MCF 10A (cell line): ENCODE results near the gene KIF9. TPM values are rescaled to one million over a fixed set of nuclear protein-coding genes. Genes with fewer than 3 reads are reported as not detected.
"Not testable (repeated sequence)": the region's sequence is repeated elsewhere in the genome, so short reads cannot be mapped to it uniquely, and the experiment has no call there.

Source experiments
- BruUV-seq: library from RNA; stranded (reverse); fragments of 400-500 nt; replicated peaks from 2 replicates; lab custom pipeline; 2021; lab: Mats Ljungman, UMichigan
- CTCF ChIA-PET: fragments of 300-600 bp; sonication (Branson Sonifier 250); formaldehyde crosslinking; extraction: SDS; loops from one replicate; lab custom pipeline; 2021; ENCODE audit warnings: antibody characterized with exemption, inconsistent platforms; lab: Yijun Ruan, JAX
- POLR2A ChIA-PET: fragments of 300-600, 350-650 bp; sonication (Branson Sonifier 250); formaldehyde crosslinking; extraction: SDS; loops from one replicate; lab custom pipeline; 2020; ENCODE audit warnings: antibody characterized with exemption, inconsistent platforms; lab: Yijun Ruan, JAX
- DNase-seq: peaks from one replicate; pipeline ENCODE4 v3.0.0-alpha.2; 2018; ENCODE audit not compliant: unreplicated experiment
- H3K27ac Mint-ChIP-seq: one replicate; pipeline ENCODE4 v1.8.0; 2022; ENCODE audit warnings: mild to moderate bottlenecking, low read depth, mixed read lengths; ENCODE audit not compliant: unreplicated experiment
- H3K27me3 Mint-ChIP-seq: one replicate; pipeline ENCODE4 v1.8.0; 2022; ENCODE audit warnings: mixed read lengths; ENCODE audit not compliant: insufficient read depth, unreplicated experiment
- H3K36me3 Mint-ChIP-seq: one replicate; pipeline ENCODE4 v1.8.0; 2022; ENCODE audit warnings: mild to moderate bottlenecking, moderate library complexity, mixed read lengths; ENCODE audit not compliant: insufficient read depth, unreplicated experiment
- H3K4me1 Mint-ChIP-seq: one replicate; pipeline ENCODE4 v1.8.0; 2022; ENCODE audit warnings: mixed read lengths; ENCODE audit not compliant: insufficient read depth, unreplicated experiment
- H3K4me3 Mint-ChIP-seq: one replicate; pipeline ENCODE4 v1.8.0; 2022; ENCODE audit warnings: mild to moderate bottlenecking, moderate library complexity, mixed read lengths; ENCODE audit not compliant: unreplicated experiment
- H3K9me3 Mint-ChIP-seq: one replicate; pipeline ENCODE4 v1.8.0; 2022; ENCODE audit warnings: mixed read lengths; ENCODE audit not compliant: unreplicated experiment
- intact Hi-C: fragments of 100-400 bp; cut with micrococcal nuclease; formaldehyde crosslinking; loops from 2 replicates; pipeline ENCODE4 v1.14.1; 2022
- total RNA-seq: library from RNA; stranded (reverse); gene quantifications from 2 replicates; pipeline ENCODE4 v1.2.3, GENCODE V29; 2022
- TF ChIP-seq, protein P1 (sequence below): fragments of 200-600 bp; IDR thresholded peaks from one replicate; pipeline ENCODE4 v1.8.0; 2022; ENCODE audit warnings: antibody characterized with exemption, mild to moderate bottlenecking; ENCODE audit not compliant: unreplicated experiment

KIF9 gene
- total RNA-seq, 1 experiment from 2014 or later, result 9.5 TPM

DNA sequence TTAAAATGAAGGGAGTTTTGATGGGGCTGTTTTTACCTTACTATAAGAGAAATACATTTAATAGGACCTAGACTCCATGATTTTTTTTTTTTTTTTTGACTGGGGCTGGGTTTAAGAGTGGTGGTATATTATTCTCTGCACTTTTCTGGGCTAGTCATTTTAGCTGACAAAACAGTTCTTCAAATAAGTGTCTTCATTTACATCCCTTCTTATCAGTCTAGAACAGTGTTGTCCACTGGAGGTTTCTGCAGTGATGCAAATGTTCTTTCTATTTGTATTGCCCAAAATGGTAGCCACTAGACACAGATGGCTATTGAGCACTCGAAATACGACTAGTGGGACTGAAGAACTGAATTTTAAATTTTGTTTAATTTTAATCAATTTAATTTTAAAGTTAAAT, 37.4 kb upstream of the KIF9 start:
- H3K27ac Mint-ChIP-seq, result no peak overlapping the region
- no peak for DNase-seq
- H3K4me1 Mint-ChIP-seq, result peaks cover 33% of the 10 kb centered on the region
- POLR2A ChIA-PET, result interaction anchor here (1.7 kb wide), 1 partner anchor 37 kb away, joined by 5 read pairs; the partner anchor contains the start of genes KIF9 and KLHL18
- no TSS peak for BruUV-seq
- CTCF ChIA-PET, result no interaction called here
- H3K4me3 Mint-ChIP-seq, result no peak overlapping the region
- H3K36me3 Mint-ChIP-seq, result peaks cover 39% of the 10 kb centered on the region
- TF ChIP-seq, protein P1, sequence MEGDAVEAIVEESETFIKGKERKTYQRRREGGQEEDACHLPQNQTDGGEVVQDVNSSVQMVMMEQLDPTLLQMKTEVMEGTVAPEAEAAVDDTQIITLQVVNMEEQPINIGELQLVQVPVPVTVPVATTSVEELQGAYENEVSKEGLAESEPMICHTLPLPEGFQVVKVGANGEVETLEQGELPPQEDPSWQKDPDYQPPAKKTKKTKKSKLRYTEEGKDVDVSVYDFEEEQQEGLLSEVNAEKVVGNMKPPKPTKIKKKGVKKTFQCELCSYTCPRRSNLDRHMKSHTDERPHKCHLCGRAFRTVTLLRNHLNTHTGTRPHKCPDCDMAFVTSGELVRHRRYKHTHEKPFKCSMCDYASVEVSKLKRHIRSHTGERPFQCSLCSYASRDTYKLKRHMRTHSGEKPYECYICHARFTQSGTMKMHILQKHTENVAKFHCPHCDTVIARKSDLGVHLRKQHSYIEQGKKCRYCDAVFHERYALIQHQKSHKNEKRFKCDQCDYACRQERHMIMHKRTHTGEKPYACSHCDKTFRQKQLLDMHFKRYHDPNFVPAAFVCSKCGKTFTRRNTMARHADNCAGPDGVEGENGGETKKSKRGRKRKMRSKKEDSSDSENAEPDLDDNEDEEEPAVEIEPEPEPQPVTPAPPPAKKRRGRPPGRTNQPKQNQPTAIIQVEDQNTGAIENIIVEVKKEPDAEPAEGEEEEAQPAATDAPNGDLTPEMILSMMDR, result no peak
- no peaks in the 10 kb centered on the region for H3K27me3 Mint-ChIP-seq
- intact Hi-C loops, result loop anchor here (5.0 to 10.0 kb wide), 3 partner anchors 225 to 613 kb away; no protein-coding TSS in a partner anchor
- H3K9me3 Mint-ChIP-seq, result no peaks in the 10 kb centered on the region

DNA sequence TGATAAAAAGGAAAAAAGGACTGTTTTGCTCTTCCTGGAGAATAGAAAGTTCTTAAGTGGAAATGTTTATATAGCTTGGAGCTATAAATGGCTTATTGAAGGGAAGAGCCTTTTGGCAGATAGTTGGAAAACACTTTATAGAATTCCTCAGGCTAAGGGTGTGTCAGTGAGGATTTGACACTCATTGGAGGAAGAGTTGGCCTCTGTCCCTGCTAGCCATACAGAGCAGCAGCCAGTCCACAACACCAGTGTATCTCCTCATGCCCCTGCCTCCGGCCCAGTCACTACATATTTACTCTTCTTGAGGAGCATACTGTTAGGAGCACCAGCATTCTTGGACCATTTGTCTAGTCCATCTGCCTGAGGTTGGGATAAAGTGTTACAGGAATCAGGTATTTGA, 36.3 kb upstream of the KIF9 start:
- Mint-ChIP-seq H3K27ac (peak overlapping the region; percentile 33), H3K4me1 (peaks cover 40% of the 10 kb centered on the region), H3K36me3 (peaks cover 34% of the 10 kb centered on the region), H3K9me3 (no peaks in the 10 kb centered on the region), H3K27me3 (no peaks in the 10 kb centered on the region), H3K4me3 (no peak overlapping the region)
- ChIA-PET POLR2A (interaction anchor here (1.0 kb wide), 2 partner anchors 15 to 36 kb away, joined by 3 to 6 read pairs; partner anchors contain the start of genes KIF9 and KLHL18), CTCF (interaction anchor here (0.6 to 1.3 kb wide), 4 partner anchors 38 to 452 kb away, joined by 3 to 7 read pairs (median 4); no protein-coding TSS in a partner anchor)
- TF ChIP-seq, protein P1, result no peak
- intact Hi-C loops, result no loop called here
- no TSS peak for BruUV-seq
- DNase-seq, result no peak

DNA sequence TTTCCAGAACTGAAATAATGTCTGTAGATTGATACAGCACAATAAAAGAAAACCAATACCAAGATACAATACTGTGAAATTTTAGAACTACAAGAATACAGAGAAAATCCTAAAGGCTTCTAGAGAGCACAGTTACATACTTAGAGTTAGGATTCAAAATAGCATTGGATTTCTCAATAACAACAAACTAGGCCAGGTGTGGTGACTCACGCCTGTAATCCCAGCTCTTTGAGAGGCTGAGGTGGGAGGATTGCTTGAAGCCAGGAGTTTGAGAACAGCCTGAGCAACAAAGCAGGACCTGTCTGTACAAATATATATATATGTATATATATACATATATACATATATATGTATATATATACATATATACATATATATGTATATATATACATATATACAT, 33.6 kb upstream of the KIF9 start:
- H3K4me1 Mint-ChIP-seq, result peaks cover 31% of the 10 kb centered on the region
- H3K27ac Mint-ChIP-seq, BruUV-seq, intact Hi-C loops, H3K9me3 Mint-ChIP-seq, H3K4me3 Mint-ChIP-seq, H3K27me3 Mint-ChIP-seq, POLR2A ChIA-PET: not testable (repeated sequence)
- CTCF ChIA-PET, result interaction anchor here (0.6 to 0.7 kb wide), 3 partner anchors 8 to 367 kb away, joined by 3 to 6 read pairs (median 3); no protein-coding TSS in a partner anchor
- peaks cover 20% of the 10 kb centered on the region for H3K36me3 Mint-ChIP-seq
- peak; percentile 47 for DNase-seq

DNA sequence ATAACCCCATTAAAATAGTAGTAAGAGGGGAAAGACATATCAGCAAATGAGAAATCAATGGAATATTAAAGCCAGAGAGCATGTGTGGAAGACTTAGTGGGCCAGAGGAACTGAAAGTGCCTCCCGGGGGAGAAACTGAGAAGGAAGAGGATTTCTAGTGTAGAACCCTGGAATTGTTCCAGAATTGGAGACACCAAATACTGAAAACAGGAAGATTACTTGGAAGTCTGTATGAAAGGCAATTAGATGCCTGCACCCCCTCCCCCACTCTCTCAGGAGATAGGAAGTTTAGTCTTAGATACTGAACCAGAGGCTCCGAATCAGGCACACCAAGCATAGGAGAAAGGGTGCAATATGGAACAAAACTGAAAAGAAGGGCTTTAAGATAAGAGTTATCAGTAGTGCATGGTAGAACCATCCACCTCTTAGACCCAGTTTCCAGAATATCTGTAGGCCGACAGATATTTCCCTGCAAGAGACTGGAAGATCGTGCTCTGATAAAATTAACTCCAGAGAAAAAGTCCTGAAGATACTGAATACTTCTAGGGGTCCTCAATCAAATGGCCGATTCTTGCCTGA, 32.6 kb upstream of the KIF9 start:
- peaks cover 31% of the 10 kb centered on the region for H3K4me1 Mint-ChIP-seq
- CTCF ChIA-PET, result interaction anchor here (0.8 kb wide), 1 partner anchor 11 kb away, joined by 3 read pairs; no protein-coding TSS in a partner anchor
- H3K36me3 Mint-ChIP-seq, result peaks cover 10% of the 10 kb centered on the region
- TF ChIP-seq, protein P1, result no peak
- no peak for DNase-seq
- H3K27me3 Mint-ChIP-seq, result no peaks in the 10 kb centered on the region
- POLR2A ChIA-PET, result interaction anchor here (1.1 to 1.6 kb wide), 3 partner anchors 24 to 151 kb away, joined by 3 to 5 read pairs (median 5); partner anchors contain the start of genes PTPN23 and SETD2
- H3K27ac Mint-ChIP-seq, result no peak overlapping the region
- H3K4me3 Mint-ChIP-seq, result no peak overlapping the region
- no peaks in the 10 kb centered on the region for H3K9me3 Mint-ChIP-seq
- intact Hi-C loops, result no loop called here
- BruUV-seq, result no TSS peak
